NCI-H2081 (cell line): ENCODE results near the gene TPM1.

Experiments used
- DNase-seq, 2 experiments: peaks; one replicate each; lab custom pipeline; 2025; lab: John Stamatoyannopoulos, UW

TPM1 gene

GRCh38 chr15:63016234-63016633, 26.3 kb upstream of the TPM1 start:
- DNase-seq: no peak

DNA sequence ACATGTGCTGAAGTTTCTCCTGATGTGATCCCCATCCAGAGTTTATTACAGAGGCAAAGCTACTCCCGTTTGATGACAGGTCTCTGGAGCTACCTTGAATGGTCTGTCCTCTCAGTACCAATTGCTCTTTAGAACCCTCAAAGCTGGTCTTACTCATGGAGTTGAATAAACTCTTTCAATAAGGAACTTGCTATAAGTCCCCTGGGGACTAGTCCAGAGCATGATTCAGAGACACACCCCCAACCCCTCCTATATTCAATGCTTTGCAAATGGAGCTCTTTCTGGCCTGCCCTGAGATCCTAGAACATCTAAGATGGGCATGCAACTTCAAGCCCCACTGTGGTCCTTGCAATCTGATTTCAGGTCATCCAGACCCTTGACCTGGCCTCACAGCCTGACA, 23.9 kb upstream of the TPM1 start:
- DNase-seq: no peak

- DNase-seq: no peak
Measured at GRCh38 chr15:63019511-63020109, 22.9 kb upstream of the TPM1 start.

- DNase-seq: no peak
Measured at GRCh38 chr15:63020128-63020527, 22.4 kb upstream of the TPM1 start.

GRCh38 chr15:63020759-63021430, 21.7 kb upstream of the TPM1 start:
- DNase-seq: no peak

GRCh38 chr15:63022181-63022580, 20.4 kb upstream of the TPM1 start:
- DNase-seq: no peak

DNA sequence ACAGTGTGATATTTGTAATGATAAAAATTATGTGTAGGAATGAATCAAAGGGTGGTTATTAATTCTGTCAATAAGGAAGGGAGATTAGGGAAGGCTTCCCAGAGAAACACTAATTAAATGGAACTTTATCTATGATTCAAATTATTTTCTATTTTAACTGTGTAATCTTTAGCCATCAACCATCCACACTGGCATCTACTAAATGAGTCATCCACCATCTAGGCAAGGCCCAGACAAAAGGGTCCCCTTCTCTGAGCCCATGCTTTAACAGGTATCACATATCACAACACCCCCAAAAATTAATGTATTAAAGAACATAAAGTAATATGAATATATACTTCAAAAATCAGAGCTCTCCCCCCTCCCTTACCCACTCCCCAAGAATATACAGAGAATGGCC, 19.9 kb upstream of the TPM1 start:
- DNase-seq: no peak

DNA sequence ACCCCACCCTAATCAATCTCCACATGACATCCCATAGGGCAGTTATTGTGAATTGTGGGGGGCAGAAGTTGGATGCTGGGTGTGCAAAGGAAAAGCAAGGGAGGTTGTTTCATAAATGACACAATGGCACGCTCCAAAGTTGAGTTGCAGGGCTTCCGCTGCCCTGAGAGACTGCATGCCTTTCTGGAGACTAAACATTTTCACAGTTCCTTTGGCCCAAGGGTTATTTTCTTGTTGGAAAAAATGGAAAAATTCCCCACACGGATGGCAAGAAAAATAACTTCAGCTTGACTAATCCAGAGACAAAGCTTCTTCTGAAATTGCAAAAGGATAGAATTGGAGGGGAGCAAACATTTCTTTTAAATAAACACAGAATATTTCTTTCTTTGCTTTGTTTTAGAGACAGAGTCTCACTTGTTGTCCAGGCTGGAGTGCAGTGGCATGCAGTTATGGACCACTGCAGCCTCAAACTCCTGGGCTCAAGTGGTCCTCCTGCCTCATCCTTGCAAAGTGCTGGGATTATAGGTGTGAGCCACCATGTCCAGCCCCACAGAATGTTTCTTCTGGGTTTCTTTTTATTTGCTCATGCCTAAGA, 19.1 kb upstream of the TPM1 start:
- no peak for DNase-seq

DNA sequence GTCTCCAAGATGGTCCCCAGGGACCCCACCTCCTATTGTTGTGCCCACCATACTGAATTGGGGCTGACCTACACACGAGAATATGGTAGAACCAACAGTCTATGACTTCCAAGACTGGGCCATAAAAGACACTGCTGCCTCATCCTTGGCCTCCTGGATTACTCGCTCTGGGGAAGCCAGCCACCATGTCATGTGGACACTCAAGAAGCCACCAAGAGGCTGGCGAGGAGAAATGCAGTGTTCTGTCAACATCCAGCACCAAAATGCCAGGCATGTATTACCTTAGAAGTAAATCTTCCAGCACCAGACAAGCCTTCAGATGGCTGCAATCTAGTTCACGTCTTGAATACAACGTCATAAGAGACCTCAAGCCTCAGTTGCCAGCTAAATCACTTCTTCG, 17.1 kb upstream of the TPM1 start:
- no peak for DNase-seq

DNA sequence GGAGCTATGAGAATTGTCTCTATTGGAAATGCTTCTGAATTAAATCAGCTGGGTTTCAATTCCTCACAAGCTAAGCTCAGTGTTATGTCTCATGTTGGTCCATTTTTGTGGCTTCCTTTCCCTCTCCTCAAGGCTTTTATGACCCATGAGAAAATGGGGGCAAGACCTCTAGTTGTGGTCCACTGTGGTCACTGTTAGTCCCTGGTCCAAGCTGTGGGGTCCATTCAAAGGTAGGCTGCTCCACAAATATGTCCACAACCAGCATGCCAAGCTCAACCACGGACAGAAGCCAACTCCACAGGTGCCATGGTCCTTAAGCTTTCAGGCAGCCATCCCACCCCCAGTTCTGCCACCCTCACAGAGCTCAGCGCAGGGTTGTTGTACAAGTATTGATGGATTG, 14.9 kb upstream of the TPM1 start:
- DNase-seq: no peak

DNA sequence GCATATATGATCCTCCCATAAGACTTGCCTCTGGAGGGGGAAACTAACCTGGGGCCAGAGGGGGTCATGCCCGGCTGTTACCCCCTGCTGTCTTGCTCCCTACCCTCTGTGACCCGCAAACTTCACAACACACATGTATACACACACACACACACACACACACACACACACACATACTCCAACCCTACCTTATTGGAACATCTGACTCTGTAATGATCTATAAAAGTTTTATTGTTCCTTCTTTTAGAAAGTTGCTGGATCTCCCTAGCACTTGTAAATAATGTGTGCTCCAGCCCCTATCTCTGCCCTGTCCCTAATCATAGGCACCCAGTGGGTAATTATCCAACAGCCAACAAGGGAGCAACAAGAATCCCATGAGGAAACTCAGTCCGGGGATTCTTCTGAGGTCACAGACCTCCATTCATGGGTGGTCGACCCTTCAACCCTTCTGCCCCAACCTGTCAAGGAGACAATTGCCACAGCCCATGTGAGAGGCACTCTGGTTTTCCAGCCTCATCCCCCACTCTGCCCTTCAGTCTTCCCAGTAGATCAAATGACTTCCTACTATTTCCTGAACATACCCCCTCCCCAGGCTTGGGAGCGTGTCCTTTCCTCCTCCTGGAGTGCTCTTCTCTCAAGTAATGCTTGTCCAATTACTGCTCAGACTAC, 14.0 kb upstream of the TPM1 start:
- no peak for DNase-seq

- no peak for DNase-seq
Measured at GRCh38 chr15:63029676-63030075, 12.9 kb upstream of the TPM1 start.

- DNase-seq: no peak
Measured at GRCh38 chr15:63030101-63030551, 12.4 kb upstream of the TPM1 start.

DNA sequence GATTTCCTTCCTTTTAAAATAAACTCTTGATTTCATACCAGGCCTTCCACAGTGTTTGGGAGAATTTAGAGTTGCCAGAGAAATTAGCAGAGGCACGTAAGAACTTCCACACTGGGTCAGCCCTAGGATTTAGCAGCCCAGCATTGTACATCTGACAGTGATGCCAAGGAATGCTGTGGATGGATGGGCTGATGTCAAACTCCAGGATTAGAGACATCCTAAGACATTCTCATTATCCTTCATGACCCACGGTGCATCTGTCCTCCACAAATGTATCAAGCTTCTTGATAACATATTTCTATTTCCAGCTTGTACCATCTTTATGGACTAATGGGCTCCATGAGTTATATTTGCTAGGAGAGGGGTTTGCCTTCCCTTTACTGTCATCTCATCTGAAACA, 8.0 kb upstream of the TPM1 start:
- DNase-seq: no peak

- DNase-seq: no peak
Measured at GRCh38 chr15:63035253-63035652, 7.3 kb upstream of the TPM1 start.

- no peak for DNase-seq
Measured at GRCh38 chr15:63035977-63036376, 6.6 kb upstream of the TPM1 start.

DNA sequence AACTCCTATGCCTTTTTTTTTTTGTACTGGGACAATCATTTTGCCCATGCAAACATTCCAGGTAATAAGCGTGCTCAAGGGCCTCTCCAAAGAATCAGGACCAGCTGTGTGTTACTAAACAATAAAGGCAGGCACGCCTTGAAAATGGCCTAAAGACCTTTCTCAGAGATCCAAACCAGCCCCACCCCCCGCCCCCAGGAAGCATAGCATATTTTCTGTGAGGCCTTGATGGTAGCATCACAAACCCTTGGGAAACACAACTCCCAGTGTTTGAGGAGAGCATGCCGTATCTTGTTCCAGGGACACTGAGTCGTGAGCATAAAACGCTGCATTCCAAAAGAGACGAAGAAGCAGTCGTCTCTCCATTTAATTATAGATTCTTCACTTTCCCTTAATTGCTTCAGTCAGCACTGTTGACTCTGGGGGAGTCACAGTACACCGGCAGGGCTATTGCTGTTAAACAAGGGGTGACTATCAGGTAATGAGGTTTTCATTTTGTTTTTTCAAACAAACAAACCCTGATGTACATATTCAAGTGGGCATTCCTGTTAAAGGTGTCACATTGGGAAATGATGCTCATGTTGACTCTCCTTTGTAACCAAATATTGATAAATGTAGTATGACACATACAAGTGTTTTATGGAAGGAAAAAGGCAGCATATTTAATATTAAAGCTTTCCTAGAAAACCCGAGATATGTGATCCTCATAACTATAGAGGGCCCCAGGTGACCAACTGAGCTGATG, 4.4 kb upstream of the TPM1 start:
- no peak for DNase-seq

GRCh38 chr15:63038926-63039673, 3.4 kb upstream of the TPM1 start:
- no peak for DNase-seq

DNA sequence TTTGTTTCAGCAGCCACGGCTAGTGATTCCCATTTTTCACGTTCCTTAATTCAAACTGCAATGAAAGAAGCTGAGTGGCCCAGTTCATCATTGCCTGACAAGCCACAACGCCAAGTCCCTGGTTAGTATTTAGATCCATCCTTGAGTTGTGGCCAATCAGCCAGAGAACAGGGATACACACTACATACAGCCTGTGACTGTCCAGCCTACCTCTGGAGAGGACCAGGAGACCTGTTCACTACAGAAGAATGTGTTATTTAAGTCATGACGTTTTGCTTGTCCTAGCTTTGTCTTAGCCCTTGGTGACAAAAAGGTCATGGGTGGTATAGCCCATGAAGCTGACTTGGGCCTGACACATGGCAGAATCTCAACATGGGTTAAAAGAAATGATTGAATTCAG, 2.7 kb upstream of the TPM1 start:
- DNase-seq: no peak

GRCh38 chr15:63040509-63040908, 2.0 kb upstream of the TPM1 start:
- DNase-seq: no peak

GRCh38 chr15:63040954-63041353, 1.6 kb upstream of the TPM1 start:
- no peak for DNase-seq
